ENCODE results near the gene HPD. TPM values are rescaled to one million over a fixed set of nuclear protein-coding genes. Genes with fewer than 3 reads are reported as not detected.

HPD gene
- total RNA-seq, 2 donors from 2014 or later, result 0.41 to 4.0 TPM

DNA sequence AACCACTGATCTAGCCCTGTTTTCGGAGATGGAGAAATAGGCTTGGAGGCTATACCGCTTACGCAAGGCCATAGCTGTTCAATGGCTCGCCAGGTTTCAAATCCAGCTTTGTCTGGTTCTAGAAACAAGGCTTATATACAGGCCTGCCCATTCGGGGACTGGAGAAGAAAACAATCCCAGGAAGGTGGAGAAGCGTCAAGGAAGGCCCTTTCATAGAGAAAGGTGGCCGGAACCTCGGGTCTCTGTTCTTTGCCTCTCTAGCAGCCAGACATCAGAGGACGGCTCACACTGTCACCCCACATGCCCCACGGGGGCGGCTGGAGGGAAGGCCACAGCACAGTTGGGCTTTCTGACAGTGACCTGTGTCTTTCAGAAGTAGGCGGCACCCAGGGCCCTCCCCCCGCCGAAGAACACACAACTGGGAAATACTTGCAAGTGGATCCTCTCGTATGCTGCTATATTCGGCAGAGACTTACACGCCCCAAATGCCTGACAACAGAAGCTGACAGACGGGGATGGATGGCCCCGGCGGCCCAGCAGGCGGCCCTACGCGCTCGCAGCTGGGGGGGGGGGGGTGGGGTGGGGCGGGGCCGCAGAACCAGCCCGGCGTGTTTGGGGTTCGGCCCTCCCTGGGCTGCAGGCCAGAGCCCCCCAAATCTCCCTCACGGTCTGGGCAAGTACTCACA is 59.4 kb downstream of the HPD start:
- 10% methylated on average over 26 of the region's 30 CpGs for WGBS
- Histone ChIP-seq H3K27me3 (replicated peaks; ENCODE audit: insufficient read depth) (no peaks in the 10 kb centered on the region), H3K4me3 (peak overlapping the region; percentile 59 to 84), H3K4me1 (replicated peaks) (peaks cover 42% of the 10 kb centered on the region), H3K27ac (peak overlapping the region; percentile 98 to 100), H3K9me3 (no peaks in the 10 kb centered on the region), H3K36me3 (no peaks in the 10 kb centered on the region)
- intact Hi-C loops (cut with DNase I), result loop anchor here (2.0 kb wide), 1 partner anchor 90 kb away; the partner anchor contains the start of gene PSMD9
- TF ChIP-seq, protein P1, sequence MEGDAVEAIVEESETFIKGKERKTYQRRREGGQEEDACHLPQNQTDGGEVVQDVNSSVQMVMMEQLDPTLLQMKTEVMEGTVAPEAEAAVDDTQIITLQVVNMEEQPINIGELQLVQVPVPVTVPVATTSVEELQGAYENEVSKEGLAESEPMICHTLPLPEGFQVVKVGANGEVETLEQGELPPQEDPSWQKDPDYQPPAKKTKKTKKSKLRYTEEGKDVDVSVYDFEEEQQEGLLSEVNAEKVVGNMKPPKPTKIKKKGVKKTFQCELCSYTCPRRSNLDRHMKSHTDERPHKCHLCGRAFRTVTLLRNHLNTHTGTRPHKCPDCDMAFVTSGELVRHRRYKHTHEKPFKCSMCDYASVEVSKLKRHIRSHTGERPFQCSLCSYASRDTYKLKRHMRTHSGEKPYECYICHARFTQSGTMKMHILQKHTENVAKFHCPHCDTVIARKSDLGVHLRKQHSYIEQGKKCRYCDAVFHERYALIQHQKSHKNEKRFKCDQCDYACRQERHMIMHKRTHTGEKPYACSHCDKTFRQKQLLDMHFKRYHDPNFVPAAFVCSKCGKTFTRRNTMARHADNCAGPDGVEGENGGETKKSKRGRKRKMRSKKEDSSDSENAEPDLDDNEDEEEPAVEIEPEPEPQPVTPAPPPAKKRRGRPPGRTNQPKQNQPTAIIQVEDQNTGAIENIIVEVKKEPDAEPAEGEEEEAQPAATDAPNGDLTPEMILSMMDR (IDR thresholded peaks at IDR 0.05), result peak in 2 of 4 experiments; percentile 15 to 36
- TF ChIP-seq POLR2AphosphoS5 (IDR thresholded peaks at IDR 0.05) (peak; percentile 3), POLR2A (IDR thresholded peaks at IDR 0.05) (no peak)
- DNase-seq (ENCODE audit: low spot score), result peak; percentile 84

DNA sequence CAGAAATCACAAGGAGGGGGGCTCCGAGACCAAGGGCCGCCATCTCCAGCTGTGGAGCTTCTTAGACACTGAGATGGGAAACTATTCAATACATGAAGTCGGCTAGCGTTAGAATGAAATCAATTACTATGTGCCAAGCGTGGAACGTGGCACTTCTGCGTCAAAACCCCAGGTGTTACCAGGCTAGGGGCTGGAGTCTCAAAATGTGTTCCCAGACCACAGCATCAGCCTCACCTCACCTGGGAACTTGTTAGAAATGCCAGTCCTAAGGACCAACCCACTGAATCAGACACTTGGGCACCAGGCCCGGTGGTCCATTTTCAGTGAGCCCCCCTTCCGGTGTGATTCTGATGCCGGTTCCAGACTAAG is 59.9 kb downstream of the HPD start:
- TF ChIP-seq POLR2AphosphoS5 (IDR thresholded peaks at IDR 0.05) (no peak), POLR2A (IDR thresholded peaks at IDR 0.05) (no peak)
- TF ChIP-seq, protein P1 (IDR thresholded peaks at IDR 0.05), result no peak
- 35% methylated on average over 10 of the region's 10 CpGs for WGBS
- H3K9me3 ChIP-seq, result no peaks in the 10 kb centered on the region
- no peaks in the 10 kb centered on the region for H3K36me3 ChIP-seq
- peaks cover 43% of the 10 kb centered on the region for H3K4me1 ChIP-seq (replicated peaks)
- DNase-seq (ENCODE audit: low spot score), result no peak
- H3K4me3 ChIP-seq, result peak overlapping the region; percentile 59 to 84
- H3K27me3 ChIP-seq (replicated peaks; ENCODE audit: insufficient read depth), result no peaks in the 10 kb centered on the region
- intact Hi-C loops (cut with DNase I), result loop anchor here (2.0 kb wide), 1 partner anchor 90 kb away; the partner anchor contains the start of gene PSMD9
- H3K27ac ChIP-seq, result peak overlapping the region; percentile 98 to 100

DNA sequence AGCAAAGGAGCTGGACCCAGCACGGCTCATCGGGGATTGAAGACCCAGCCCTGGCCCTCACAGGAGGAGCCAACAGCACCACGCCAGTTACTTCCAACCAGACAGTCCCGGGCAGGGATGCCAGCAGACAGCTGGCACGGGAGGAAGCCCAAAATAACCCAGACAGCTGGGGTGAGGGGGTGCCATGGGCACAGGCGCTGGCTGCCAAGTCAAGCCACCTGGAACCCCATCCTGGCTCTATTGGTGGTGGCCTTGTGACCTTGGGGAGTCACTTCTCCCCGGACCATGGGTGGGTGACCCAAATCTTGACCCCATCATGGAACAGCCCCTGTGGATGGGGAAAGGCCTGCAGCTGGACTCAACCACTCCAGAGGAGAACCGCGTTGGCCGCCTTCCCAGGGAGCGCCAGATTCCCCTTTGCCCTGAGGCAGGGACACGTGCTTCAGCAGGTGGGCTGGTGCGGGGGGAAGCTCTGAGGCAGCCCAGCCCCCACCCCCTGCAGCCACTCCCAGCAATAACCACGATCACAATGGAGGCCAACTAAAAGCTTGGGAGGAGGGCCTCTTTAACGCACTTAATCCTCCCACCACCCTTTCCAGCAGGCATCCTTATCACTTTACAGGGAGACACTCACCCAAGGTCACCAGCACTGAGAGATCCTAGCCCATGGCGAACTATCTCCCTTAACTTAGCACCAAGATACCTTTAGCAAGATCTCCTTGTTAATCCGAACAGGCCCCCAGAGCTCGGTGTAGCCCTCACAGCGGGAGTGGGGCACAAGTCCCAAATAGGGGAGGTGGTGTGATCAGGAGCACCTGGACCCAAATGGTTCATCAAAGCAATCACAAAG is 60.5 kb downstream of the HPD start:
- no peak for DNase-seq (ENCODE audit: low spot score)
- Histone ChIP-seq H3K36me3 (no peaks in the 10 kb centered on the region), H3K4me1 (replicated peaks) (peaks cover 43% of the 10 kb centered on the region), H3K27ac (peak overlapping the region; percentile 98 to 100), H3K9me3 (no peaks in the 10 kb centered on the region), H3K4me3 (peak overlapping the region in 1 of 2 donors; percentile 84), H3K27me3 (replicated peaks; ENCODE audit: insufficient read depth) (no peaks in the 10 kb centered on the region)
- 15% methylated on average over 18 of the region's 19 CpGs for WGBS
- intact Hi-C loops (cut with DNase I), result loop anchor here (2.0 kb wide), 1 partner anchor 91 kb away; the partner anchor contains the start of gene PSMD9
- no peak for TF ChIP-seq POLR2A (IDR thresholded peaks at IDR 0.05)
- TF ChIP-seq, protein P1 (IDR thresholded peaks at IDR 0.05), result no peak
- TF ChIP-seq POLR2AphosphoS5 (IDR thresholded peaks at IDR 0.05), result no peak

DNA sequence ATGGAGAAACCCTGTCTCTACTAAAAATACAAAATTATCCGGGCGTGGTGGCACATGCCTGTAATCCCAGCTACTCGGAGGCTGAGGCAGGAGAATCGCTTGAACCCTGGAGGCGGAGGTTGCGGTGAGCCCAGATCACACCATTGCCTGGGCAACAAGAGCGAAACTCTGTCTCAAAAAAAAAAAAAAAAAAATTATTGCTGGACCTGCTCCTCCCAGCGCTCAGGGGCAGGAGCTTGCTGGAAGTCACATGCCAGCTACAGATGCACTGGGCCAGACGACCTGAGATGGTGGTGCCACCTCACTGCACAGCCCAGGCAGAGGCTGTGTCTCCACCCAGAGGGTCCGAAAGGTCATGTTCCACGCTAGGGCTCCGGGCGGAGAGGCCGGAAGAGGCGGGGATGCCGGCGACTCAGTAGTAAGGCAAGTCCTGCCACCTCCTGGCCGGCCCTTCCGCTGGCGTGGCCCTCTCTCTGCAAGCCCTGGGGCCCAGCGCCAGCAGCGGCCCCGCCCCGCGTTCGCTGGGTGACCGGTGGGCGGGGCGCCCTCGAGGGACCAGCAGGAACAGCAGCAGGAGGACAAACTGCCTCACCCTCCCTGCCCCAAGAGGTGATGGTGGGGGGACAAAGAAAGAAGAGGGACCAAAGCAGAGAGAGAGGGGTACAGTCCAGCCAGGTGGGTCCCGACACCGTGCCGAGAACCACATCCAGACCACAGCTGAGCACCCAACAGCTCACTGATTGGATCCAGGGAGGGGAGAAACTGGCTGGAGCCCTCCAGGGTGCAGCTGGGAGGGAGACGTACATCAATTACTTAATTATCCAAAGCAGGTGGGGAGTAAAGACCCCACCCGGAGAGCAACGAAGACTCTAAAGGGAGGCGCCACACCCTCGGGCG is 61.6 kb downstream of the HPD start:
- TF ChIP-seq POLR2AphosphoS5 (IDR thresholded peaks at IDR 0.05), result peak; percentile 89
- TF ChIP-seq, protein P1 (IDR thresholded peaks at IDR 0.05), result peak in 3 of 4 experiments; percentile 11 to 71 (median 67)
- peak; percentile 66 for TF ChIP-seq POLR2A (IDR thresholded peaks at IDR 0.05)
- H3K4me1 ChIP-seq (replicated peaks), result peaks cover 43% of the 10 kb centered on the region
- DNase-seq (ENCODE audit: low spot score), result peak; percentile 94
- peak overlapping the region; percentile 98 to 100 for H3K27ac ChIP-seq
- no peaks in the 10 kb centered on the region for H3K27me3 ChIP-seq (replicated peaks; ENCODE audit: insufficient read depth)
- 17% methylated on average over 35 of the region's 39 CpGs for WGBS
- no peaks in the 10 kb centered on the region for H3K9me3 ChIP-seq
- H3K4me3 ChIP-seq, result peak overlapping the region; percentile 7 to 84
- intact Hi-C loops (cut with DNase I), result no loop called here
- H3K36me3 ChIP-seq, result no peaks in the 10 kb centered on the region

All from prostate gland (tissue), 2 donors.